ENCODE measurements around the gene SLC6A17.

DNA sequence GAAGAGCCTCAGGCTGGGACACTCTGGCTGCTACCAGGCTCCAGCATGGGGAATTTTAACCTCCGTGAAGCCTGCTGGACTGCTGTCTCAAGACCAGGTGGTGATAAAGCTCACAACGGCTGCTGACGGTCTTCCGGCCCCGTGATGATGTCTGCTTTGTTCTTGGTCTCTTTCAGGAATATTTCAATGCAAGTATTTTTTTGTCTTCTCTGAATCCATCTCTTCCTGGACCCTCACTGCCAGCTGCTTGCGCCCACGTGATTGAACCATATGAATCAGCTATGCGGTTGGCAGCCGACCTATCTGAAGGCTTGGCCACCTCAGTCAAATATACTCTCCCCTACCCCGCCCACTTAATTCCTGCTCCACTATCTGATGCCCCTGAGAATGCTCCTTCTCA lies 14.6 kb upstream of the SLC6A17 start:
- TF ChIP-seq, protein P1, sequence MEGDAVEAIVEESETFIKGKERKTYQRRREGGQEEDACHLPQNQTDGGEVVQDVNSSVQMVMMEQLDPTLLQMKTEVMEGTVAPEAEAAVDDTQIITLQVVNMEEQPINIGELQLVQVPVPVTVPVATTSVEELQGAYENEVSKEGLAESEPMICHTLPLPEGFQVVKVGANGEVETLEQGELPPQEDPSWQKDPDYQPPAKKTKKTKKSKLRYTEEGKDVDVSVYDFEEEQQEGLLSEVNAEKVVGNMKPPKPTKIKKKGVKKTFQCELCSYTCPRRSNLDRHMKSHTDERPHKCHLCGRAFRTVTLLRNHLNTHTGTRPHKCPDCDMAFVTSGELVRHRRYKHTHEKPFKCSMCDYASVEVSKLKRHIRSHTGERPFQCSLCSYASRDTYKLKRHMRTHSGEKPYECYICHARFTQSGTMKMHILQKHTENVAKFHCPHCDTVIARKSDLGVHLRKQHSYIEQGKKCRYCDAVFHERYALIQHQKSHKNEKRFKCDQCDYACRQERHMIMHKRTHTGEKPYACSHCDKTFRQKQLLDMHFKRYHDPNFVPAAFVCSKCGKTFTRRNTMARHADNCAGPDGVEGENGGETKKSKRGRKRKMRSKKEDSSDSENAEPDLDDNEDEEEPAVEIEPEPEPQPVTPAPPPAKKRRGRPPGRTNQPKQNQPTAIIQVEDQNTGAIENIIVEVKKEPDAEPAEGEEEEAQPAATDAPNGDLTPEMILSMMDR (IDR thresholded peaks at IDR 0.05), result no peak
- TF ChIP-seq POLR2AphosphoS5 (IDR thresholded peaks at IDR 0.05), result no peak
- TF ChIP-seq POLR2A (IDR thresholded peaks at IDR 0.05), result no peak

All from prostate gland (tissue), 2 donors.